HepG2 (cell line): ENCODE data around the gene CXCL8. TPM values are rescaled to one million over a fixed set of nuclear protein-coding genes. Genes with fewer than 3 reads are reported as not detected.

Experiments
- ATAC-seq: fragments of 200-7000 bp; cut with Tn5 transposase; 3 replicates; pipeline ENCODE4 v1.9.1; 2020; ENCODE audit warnings: mild to moderate bottlenecking, moderate library complexity
- BruUV-seq: library from RNA; stranded (reverse); fragments of 400-500 nt; replicated peaks from 2 replicates; lab custom pipeline; 2021; lab: Mats Ljungman, UMichigan
- CTCF ChIA-PET: fragments of 300-600 bp; formaldehyde crosslinking; extraction: SDS; loops from one replicate; lab custom pipeline; 2021; ENCODE audit warnings: low total read pairs, inconsistent platforms, low intra/inter-chr PET ratio; lab: Yijun Ruan, JAX
- POLR2A ChIA-PET: fragments of 350-600 bp; sonication (Branson Sonifier 250); formaldehyde crosslinking; loops from one replicate; lab custom pipeline; 2020; ENCODE audit warnings: antibody characterized with exemption, inconsistent platforms; lab: Yijun Ruan, JAX
- DNase-seq: peaks from one replicate; pipeline ENCODE4 v3.0.0-alpha.2; 2015; ENCODE audit warnings: low spot score
- FAIRE-seq: peaks from 3 replicates; lab custom pipeline; 2011; peaks lifted over from hg19 to GRCh38; lab: Jason Lieb, UNC
- H2AFZ ChIP-seq: one replicate; pipeline ENCODE4 v1.6.1; 2011; ENCODE audit warnings: low read length, inconsistent platforms
- H3K27ac ChIP-seq: fragments of 300-600 bp; 3 replicates; pipeline ENCODE4 v1.8.0; 2011; ENCODE audit warnings: mixed run types, mild to moderate bottlenecking, mixed read lengths, low read length, inconsistent platforms; ENCODE audit not compliant: insufficient read depth; ENCODE audit errors: extremely low read length
- H3K27me3 ChIP-seq, 2 experiments: fragments of 200-600 bp in 1 of 2; 2 replicates in 1 of 2; 3 replicates in 1 of 2; pipeline versions ENCODE4 v1.6.0 to v1.8.0; 2011; ENCODE audit warnings: low read length in 2 of 2, mild to moderate bottlenecking in 2 of 2, moderate library complexity in 2 of 2, inconsistent platforms in 1 of 2; ENCODE audit not compliant: insufficient read depth in 2 of 2, control insufficient read depth in 1 of 2
- H3K36me3 ChIP-seq, 2 experiments: fragments of 200-600 bp in 1 of 2; replicated peaks in 1 of 2; 2 replicates in 1 of 2; 3 replicates in 1 of 2; pipeline versions ENCODE4 v1.5.1 to v1.8.0; 2011; ENCODE audit warnings: low read length in 2 of 2, inconsistent platforms in 1 of 2; ENCODE audit not compliant: insufficient read depth in 2 of 2, control insufficient read depth in 1 of 2
- H3K4me1 ChIP-seq: 2 replicates; pipeline ENCODE4 v1.5.1; 2012; ENCODE audit warnings: low read length, inconsistent platforms; ENCODE audit not compliant: insufficient read depth
- H3K4me2 ChIP-seq: 2 replicates; pipeline ENCODE4 v1.6.0; 2011; ENCODE audit warnings: low read depth, low read length, inconsistent platforms
- H3K4me3 ChIP-seq, 3 experiments: fragments of 200-600 bp in 1 of 3; sonication (generic), shearing (Covaris generic) in 1 of 3; replicated peaks in 1 of 3; 2 replicates each; pipeline ENCODE4 v1.5.1; 2011 to 2016; ENCODE audit warnings: low read length in 3 of 3, inconsistent platforms in 2 of 3, low read depth in 2 of 3, mild to moderate bottlenecking in 2 of 3, control low read depth in 1 of 3, mixed read lengths in 1 of 3; ENCODE audit not compliant: insufficient read depth in 1 of 3
- H3K79me2 ChIP-seq: one replicate; pipeline ENCODE4 v1.6.1; 2011; ENCODE audit warnings: low read length, inconsistent platforms; ENCODE audit not compliant: insufficient read depth
- H3K9ac ChIP-seq: 2 replicates; pipeline ENCODE4 v1.6.0; 2011; ENCODE audit warnings: mild to moderate bottlenecking, low read depth, low read length, inconsistent platforms; ENCODE audit not compliant: insufficient read depth
- H3K9me3 ChIP-seq: 2 replicates; pipeline ENCODE4 v1.5.1; 2012; ENCODE audit warnings: mild to moderate bottlenecking, low read length
- H4K20me1 ChIP-seq: 2 replicates; pipeline ENCODE4 v1.6.0; 2011; ENCODE audit warnings: inconsistent platforms, mild to moderate bottlenecking, low read length, moderate library complexity; ENCODE audit not compliant: insufficient read depth
- AHR ChIP-seq: IDR thresholded peaks from 2 replicates; pipeline ENCODE4 v1.6.1; 2018; ENCODE audit warnings: missing genetic modification reagents, missing compliant biosample characterization
- CBFB ChIP-seq: sonication (generic); formaldehyde crosslinking; IDR thresholded peaks from 2 replicates; pipeline ENCODE4 v1.4.0; 2020; ENCODE audit warnings: missing genetic modification reagents
- CERS6 ChIP-seq: sonication (generic); formaldehyde crosslinking; IDR thresholded peaks from 2 replicates; pipeline ENCODE4 v1.5.0; 2020; ENCODE audit warnings: missing genetic modification reagents
- GTF2F1 ChIP-seq: fragments of 150-350 bp; IDR thresholded peaks from 2 replicates; pipeline ENCODE4 v1.6.1; 2014; ENCODE audit warnings: low read length
- IKZF5 ChIP-seq: IDR thresholded peaks from 2 replicates; pipeline ENCODE4 v1.6.1; 2018; ENCODE audit warnings: missing genetic modification reagents, mild to moderate bottlenecking, missing compliant biosample characterization
- KLF6 ChIP-seq: IDR thresholded peaks from 2 replicates; pipeline ENCODE4 v1.8.0; 2016; ENCODE audit warnings: missing biosample characterization, missing genetic modification reagents
- NR1H2 ChIP-seq: sonication (generic); formaldehyde crosslinking; IDR thresholded peaks from 2 replicates; pipeline ENCODE4 v1.8.1; 2022; ENCODE audit warnings: low read depth, missing genetic modification reagents, borderline replicate concordance
- RCOR2 ChIP-seq: IDR thresholded peaks from 2 replicates; pipeline ENCODE4 v1.6.1; 2016; ENCODE audit warnings: missing biosample characterization, missing genetic modification reagents
- RNF219 ChIP-seq: sonication (generic); formaldehyde crosslinking; IDR thresholded peaks from 2 replicates; pipeline ENCODE4 v1.5.0; 2020; ENCODE audit warnings: mild to moderate bottlenecking, missing genetic modification reagents
- SP140L ChIP-seq: sonication (generic); formaldehyde crosslinking; IDR thresholded peaks from 2 replicates; pipeline ENCODE4 v1.4.0; 2020; ENCODE audit warnings: missing genetic modification reagents, borderline replicate concordance
- ZBTB26 ChIP-seq: IDR thresholded peaks from 2 replicates; pipeline ENCODE4 v1.6.1; 2016; ENCODE audit warnings: missing compliant biosample characterization, missing genetic modification reagents, borderline replicate concordance
- ZNF646 ChIP-seq: sonication (generic); formaldehyde crosslinking; IDR thresholded peaks from 2 replicates; pipeline ENCODE4 v1.9.0; 2021; ENCODE audit warnings: mild to moderate bottlenecking, missing genetic modification reagents
- WGBS: methylation state at CpG from one replicate; pipeline ENCODE4 v1.1.6; 2017; ENCODE audit warnings: low lambda C conversion rate; 5-methylcytosine and 5-hydroxymethylcytosine counted together
- in situ Hi-C: cut with HindIII; loops from 2 replicates; pipeline ENCODE4 v1.10.0; 2017; ENCODE audit warnings: low pct_unique_long_range_greater_than_20kb; ENCODE audit not compliant: extremely low pct_ligation_motif_present
- intact Hi-C: fragments of 100-400 bp; cut with micrococcal nuclease; formaldehyde crosslinking; loops from one replicate; pipeline ENCODE4 v1.10.0; 2022; ENCODE audit not compliant: unreplicated experiment
- polyA plus RNA-seq, 8 experiments: library from polyadenylated mRNA; depleted of rRNA in 3 of 8; stranded (reverse) in 7 of 8; unstranded in 1 of 8; fragments of >200 nt; fragmentation: Illumina TruSeq in 4 of 8; extraction: Trizol in 4 of 8; gene quantifications; 2 replicates each; pipeline versions ENCODE4 v1.2.1 to v1.2.3, GENCODE V29; 2011 to 2016; ENCODE audit warnings: low read depth in 4 of 8, missing spikeins in 1 of 8, mixed read lengths in 1 of 8; ENCODE audit not compliant: insufficient read depth in 1 of 8
- total RNA-seq, 5 experiments: library from RNA; depleted of rRNA; stranded (reverse); fragments of >200 nt; fragmentation: Illumina TruSeq; extraction: Trizol; gene quantifications; 2 replicates each; pipeline ENCODE4 v1.2.3, GENCODE V29; 2016; ENCODE audit warnings: low read depth in 1 of 5

CXCL8 gene
- total and polyA plus RNA-seq, 2 of the 13 experiments (the other 11 are each of a cell fraction or from before 2014, with no cell fraction given) = 1.8 to 7.8 TPM

- in situ Hi-C loops (loop anchor here (5.0 kb wide), 1 partner anchor 405 kb away; no protein-coding TSS in a partner anchor), intact Hi-C loops (loop anchor here (2.0 to 5.0 kb wide), 2 partner anchors 137 to 310 kb away; partner anchors contain the start of gene CXCL3)
- Histone ChIP-seq H3K79me2 (no peaks in the 10 kb centered on the region), H3K9ac (no peak overlapping the region), H3K4me2 (no peak overlapping the region), H2AFZ (no peak overlapping the region), H3K27ac (no peak overlapping the region), H3K27me3 (peaks cover 0 to 3% of the 10 kb centered on the region in 2 experiments; a peak in 2 of 5 replicates), H3K9me3 (no peaks in the 10 kb centered on the region), H3K36me3 (no peaks in the 10 kb centered on the region), H3K4me3 (no peak overlapping the region), H3K4me1 (no peaks in the 10 kb centered on the region), H4K20me1 (no peaks in the 10 kb centered on the region)
- 5% methylated on average over 6 of the region's 8 CpGs for WGBS
- ChIA-PET POLR2A (no interaction called here), CTCF (interaction anchor here (3.9 kb wide), 1 partner anchor 406 kb away, joined by 47 read pairs; no protein-coding TSS in a partner anchor)
- BruUV-seq = no TSS peak
- DNase-seq (no peak), ATAC-seq (no peak), FAIRE-seq (no peak)
- TF ChIP-seq RCOR2 (no peak), NR1H2 (CRISPR knock-in tag) (no peak), CERS6 (CRISPR knock-in tag) (no peak), IKZF5 (CRISPR knock-in tag) (no peak), CBFB (CRISPR knock-in tag) (no peak), GTF2F1 (no peak), ZBTB26 (CRISPR knock-in tag) (no peak), ZNF646 (CRISPR knock-in tag) (no peak), AHR (CRISPR knock-in tag) (no peak), SP140L (CRISPR knock-in tag) (no peak), RNF219 (CRISPR knock-in tag) (no peak), KLF6 (CRISPR knock-in tag) (no peak)
Observed at GRCh38 chr4:73727685-73728084, 12.7 kb upstream of the CXCL8 start.
